Measurements from ENCODE around the gene SORBS1. TPM values are rescaled to one million over a fixed set of nuclear protein-coding genes. Genes with fewer than 3 reads are reported as not detected.

SORBS1 gene
- total RNA-seq, 1 donor from 2014 or later, result 416 TPM

DNA sequence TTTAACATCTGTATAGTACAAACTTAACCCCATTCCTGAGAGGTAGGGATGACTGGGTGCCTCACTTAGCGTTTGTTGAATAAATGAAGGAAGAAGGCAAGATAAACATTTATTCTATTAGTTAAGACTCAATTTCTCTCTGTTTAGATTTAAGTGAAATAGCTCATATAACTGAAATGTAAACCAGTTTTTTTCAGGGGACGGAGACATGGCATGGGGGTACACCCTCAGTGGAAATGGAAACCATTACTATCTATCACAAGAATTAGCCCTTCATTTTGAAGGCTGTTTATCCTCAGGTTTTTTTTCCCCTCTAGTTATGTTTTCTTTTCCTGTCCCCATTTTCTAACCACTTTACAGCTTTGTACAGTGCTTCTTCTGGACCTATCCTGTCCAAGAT, 234.8 kb downstream of the SORBS1 start:
- H3K9me3 ChIP-seq, result no peaks in the 10 kb centered on the region
- H3K36me3 ChIP-seq, result peaks cover 80 to 93% of the 10 kb centered on the region in 2 donors
- no peak for DNase-seq (ENCODE audit: low spot score in 2 of 2)
- H3K27me3 ChIP-seq, result no peaks in the 10 kb centered on the region
- peak overlapping the region; percentile 9 to 41 for H3K27ac ChIP-seq
- no peak overlapping the region for H3K4me3 ChIP-seq
- intact Hi-C loops (cut with DNase I), result no loop called here
- TF ChIP-seq, protein P1, sequence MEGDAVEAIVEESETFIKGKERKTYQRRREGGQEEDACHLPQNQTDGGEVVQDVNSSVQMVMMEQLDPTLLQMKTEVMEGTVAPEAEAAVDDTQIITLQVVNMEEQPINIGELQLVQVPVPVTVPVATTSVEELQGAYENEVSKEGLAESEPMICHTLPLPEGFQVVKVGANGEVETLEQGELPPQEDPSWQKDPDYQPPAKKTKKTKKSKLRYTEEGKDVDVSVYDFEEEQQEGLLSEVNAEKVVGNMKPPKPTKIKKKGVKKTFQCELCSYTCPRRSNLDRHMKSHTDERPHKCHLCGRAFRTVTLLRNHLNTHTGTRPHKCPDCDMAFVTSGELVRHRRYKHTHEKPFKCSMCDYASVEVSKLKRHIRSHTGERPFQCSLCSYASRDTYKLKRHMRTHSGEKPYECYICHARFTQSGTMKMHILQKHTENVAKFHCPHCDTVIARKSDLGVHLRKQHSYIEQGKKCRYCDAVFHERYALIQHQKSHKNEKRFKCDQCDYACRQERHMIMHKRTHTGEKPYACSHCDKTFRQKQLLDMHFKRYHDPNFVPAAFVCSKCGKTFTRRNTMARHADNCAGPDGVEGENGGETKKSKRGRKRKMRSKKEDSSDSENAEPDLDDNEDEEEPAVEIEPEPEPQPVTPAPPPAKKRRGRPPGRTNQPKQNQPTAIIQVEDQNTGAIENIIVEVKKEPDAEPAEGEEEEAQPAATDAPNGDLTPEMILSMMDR (IDR thresholded peaks at IDR 0.05), result no peak
- H3K4me1 ChIP-seq, result peaks cover 3 to 15% of the 10 kb centered on the region in 2 donors

DNA sequence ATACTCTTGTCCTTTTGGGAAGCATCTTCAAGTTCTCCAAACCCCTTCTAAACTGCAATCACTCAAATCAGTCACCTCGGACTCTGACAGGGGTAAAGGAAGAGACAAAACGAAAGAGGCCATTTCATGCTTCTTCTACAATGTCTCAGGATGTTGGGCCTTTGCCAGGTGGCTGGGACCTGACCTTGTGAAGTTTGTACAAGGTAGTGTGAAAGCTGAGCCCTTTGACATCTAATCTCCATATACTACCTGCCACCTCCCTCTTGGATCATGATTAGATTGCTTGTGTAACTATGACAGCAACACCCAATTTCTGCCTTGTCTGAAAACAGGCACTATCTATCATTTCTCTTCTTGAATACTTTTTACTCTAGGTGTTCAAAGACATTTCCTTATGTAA, 235.3 kb downstream of the SORBS1 start:
- intact Hi-C loops (cut with DNase I), result no loop called here
- no peaks in the 10 kb centered on the region for H3K27me3 ChIP-seq
- H3K4me3 ChIP-seq, result no peak overlapping the region
- TF ChIP-seq, protein P1 (IDR thresholded peaks at IDR 0.05), result no peak
- peaks cover 0 to 13% of the 10 kb centered on the region in 2 donors for H3K4me1 ChIP-seq
- no peaks in the 10 kb centered on the region for H3K9me3 ChIP-seq
- no peak for DNase-seq (ENCODE audit: low spot score in 2 of 2)
- peak overlapping the region in 1 of 2 donors; percentile 28 for H3K27ac ChIP-seq
- peaks cover 83 to 93% of the 10 kb centered on the region in 2 donors for H3K36me3 ChIP-seq

DNA sequence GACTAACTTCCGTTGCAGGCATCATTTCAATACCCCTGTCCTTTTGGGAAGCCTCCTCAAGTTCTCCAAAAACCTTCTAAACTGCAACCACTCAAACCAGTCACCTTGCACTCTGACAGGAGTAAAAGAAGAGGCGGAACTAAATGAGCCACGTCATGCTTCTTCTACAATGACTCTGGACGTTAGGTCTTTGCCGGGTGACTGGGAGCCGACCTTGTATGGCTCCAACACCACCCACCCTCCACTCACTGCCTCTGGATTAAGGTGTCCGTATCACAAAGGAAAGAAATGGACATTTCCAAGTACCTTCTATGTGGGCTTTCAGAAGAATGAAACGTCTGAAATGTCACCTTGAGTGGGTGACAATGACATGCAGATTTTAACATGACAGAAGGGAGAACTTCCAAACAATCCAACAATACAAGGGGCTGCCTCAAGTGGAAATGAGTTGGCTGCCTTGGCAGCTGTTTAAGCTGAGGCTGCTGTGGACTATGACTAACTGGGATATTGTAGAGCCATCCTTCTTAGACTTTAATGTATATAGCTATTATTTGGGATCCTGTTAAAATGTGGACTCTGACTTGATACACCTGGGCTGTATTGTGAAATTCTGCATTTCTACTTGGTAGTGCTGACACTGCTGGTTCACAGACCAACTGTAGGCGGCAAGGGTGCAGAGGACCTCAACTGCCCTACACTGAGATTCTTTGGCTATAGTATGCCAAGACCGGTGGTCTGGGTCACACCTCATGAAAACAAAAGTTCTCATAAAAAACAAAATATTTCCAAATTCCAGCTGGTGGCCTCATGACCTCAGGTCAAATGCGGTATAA, 236.5 kb downstream of the SORBS1 start:
- Histone ChIP-seq H3K27ac (peak overlapping the region; percentile 9 to 32), H3K9me3 (no peaks in the 10 kb centered on the region), H3K4me1 (peaks cover 0 to 6% of the 10 kb centered on the region in 2 donors), H3K4me3 (no peak overlapping the region), H3K27me3 (no peaks in the 10 kb centered on the region), H3K36me3 (peaks cover 92% of the 10 kb centered on the region in 2 donors)
- TF ChIP-seq, protein P1 (IDR thresholded peaks at IDR 0.05), result no peak
- no peak for DNase-seq (ENCODE audit: low spot score in 2 of 2)
- intact Hi-C loops (cut with DNase I), result no loop called here

DNA sequence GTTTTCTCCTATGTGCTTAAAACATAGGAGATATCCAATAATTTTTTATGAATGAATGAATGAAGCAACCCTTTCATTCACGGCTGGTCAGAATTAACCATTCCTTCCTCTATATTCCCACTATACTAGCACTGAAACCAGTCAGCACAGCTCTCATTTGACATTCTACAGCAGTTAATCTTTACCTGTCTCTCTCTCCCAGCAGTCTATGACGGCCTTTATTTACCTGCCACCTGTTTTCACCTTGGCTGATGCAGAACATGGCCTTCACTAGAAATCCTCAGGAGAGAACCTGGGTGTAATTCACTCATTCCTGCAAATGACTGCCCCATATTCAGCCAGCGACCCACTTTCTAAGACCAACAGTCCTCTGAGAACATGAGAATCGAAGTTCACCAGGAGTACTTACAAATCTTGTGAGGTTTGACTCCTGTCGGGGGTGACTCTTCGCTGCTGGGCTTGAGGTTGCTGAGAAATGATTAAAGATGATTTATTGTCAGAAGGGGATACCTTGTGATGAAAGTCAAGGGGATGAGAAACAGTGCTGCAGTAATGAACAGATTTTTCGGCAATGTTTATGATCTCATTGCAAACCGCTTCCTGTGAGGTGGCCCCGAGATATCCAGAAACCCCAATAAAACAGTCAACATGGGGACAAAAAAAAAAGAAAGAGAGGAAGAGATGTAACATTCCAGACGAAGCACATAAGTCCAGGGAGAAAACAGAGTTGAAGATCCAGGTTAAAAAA, 239.4 kb downstream of the SORBS1 start:
- intact Hi-C loops (cut with DNase I), result no loop called here
- Histone ChIP-seq H3K36me3 (peaks cover 84 to 96% of the 10 kb centered on the region in 2 donors), H3K27me3 (no peaks in the 10 kb centered on the region), H3K9me3 (no peaks in the 10 kb centered on the region), H3K4me1 (peaks cover 0 to 5% of the 10 kb centered on the region in 2 donors), H3K4me3 (no peak overlapping the region), H3K27ac (peak overlapping the region; percentile 43 to 46)
- TF ChIP-seq, protein P1 (IDR thresholded peaks at IDR 0.05), result no peak
- no peak for DNase-seq (ENCODE audit: low spot score in 2 of 2)

DNA sequence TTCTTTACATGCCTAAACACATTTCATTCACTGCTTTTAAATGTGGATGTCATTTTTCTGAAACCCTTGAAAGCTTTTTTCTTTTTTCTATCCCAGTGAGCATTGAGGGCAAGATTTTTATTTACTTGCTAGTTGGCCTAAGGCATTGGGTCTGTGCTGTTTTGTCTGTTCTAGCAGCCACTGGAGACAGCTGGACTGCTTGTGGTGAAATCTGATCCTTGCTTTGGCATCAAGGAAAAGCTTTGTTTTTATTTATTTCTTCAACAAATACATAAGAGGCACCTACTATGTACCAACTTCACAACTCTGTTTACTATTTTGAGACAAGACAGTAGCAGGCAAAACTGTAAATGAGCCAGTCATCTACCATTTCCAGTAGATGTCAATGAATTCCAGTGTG, 241.9 kb downstream of the SORBS1 start:
- H3K36me3 ChIP-seq, result peaks cover 75 to 100% of the 10 kb centered on the region in 2 donors
- intact Hi-C loops (cut with DNase I), result no loop called here
- DNase-seq (ENCODE audit: low spot score in 2 of 2), result no peak
- TF ChIP-seq, protein P1 (IDR thresholded peaks at IDR 0.05), result no peak
- no peak overlapping the region for H3K4me3 ChIP-seq
- H3K9me3 ChIP-seq, result no peaks in the 10 kb centered on the region
- no peak overlapping the region for H3K27ac ChIP-seq
- H3K4me1 ChIP-seq, result peaks cover 4 to 20% of the 10 kb centered on the region in 2 donors
- no peaks in the 10 kb centered on the region for H3K27me3 ChIP-seq

All from ascending aorta (tissue), 2 donors.